PFSK-1 (cell line): ENCODE results near the gene RBMS3.

Experiments
- POLR2AphosphoS5 ChIP-seq: IDR thresholded peaks from 2 replicates; pipeline ENCODE4 v1.6.1; 2012; ENCODE audit warnings: low read depth, mild to moderate bottlenecking, control low read depth, low read length, moderate library complexity
- REST ChIP-seq, 2 experiments: IDR thresholded peaks; 2 replicates each; pipeline versions ENCODE4 v1.6.1 to v1.8.0; 2011 to 2012; ENCODE audit warnings: low read depth in 2 of 2, low read length in 2 of 2, control low read depth in 1 of 2, inconsistent platforms in 1 of 2, mild to moderate bottlenecking in 1 of 2, moderate library complexity in 1 of 2; ENCODE audit not compliant: insufficient read depth in 1 of 2

GRCh38 chr3:29700256-29700655, 419.4 kb downstream of the RBMS3 start:
- TF ChIP-seq POLR2AphosphoS5 (no peak), REST (IDR thresholded peaks at IDR 0.05; ENCODE audit: insufficient read depth in 1 of 2, low read depth in 2 of 2, low read length in 2 of 2) (no peak)
